Measurements from ENCODE around the gene HES2. TPM values are rescaled to one million over a fixed set of nuclear protein-coding genes. Genes with fewer than 3 reads are reported as not detected.

The HES2 gene
- total and polyA plus RNA-seq, 2 of the 4 experiments (the other 2 are of a cell fraction) = not detected

DNA sequence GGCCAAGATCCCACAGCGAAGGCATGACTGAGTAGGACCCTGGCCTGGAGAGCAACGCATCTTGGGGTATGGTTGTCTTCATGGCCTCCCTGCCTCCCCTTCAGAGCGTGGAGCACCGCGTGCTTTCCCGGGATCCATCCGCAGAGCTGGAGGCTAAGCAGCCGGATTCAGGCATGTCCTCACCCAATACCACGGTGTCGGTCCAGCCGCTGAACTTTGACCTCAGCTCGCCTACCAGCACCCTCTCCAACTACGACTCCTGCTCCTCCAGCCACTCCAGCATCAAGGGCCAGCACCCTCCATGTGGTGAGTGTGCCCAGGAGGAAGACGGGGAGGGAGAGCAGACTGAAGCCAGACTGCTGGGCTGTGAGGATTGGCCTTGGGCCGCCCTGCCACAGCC lies 24.7 kb upstream of the HES2 start:
- ATAC-seq (ENCODE audit: low read depth) (no peak), DNase-seq (no peak)
- Histone ChIP-seq H3K36me3 (ENCODE audit: control insufficient read depth, insufficient read depth, low read length) (no peaks in the 10 kb centered on the region), H2AK5ac (ENCODE audit: low read depth, low read length) (no peak overlapping the region), H3K18ac (ENCODE audit: low read depth, low read length) (no peak overlapping the region), H2BK120ac (ENCODE audit: low read depth, low read length) (no peak overlapping the region), H3K27me3 (ENCODE audit: control insufficient read depth, insufficient read depth, low read length) (peaks cover 63% of the 10 kb centered on the region), H3K56ac (ENCODE audit: extremely low read depth, insufficient read depth, low read length) (no peak overlapping the region), H3K4me3 (ENCODE audit: insufficient read depth, low read depth, low read length) (no peak overlapping the region), H4K91ac (ENCODE audit: insufficient read depth, low read depth, low read length) (no peak overlapping the region), H3K4me2 (ENCODE audit: low read depth, low read length) (no peak overlapping the region), H2BK15ac (ENCODE audit: low read depth, low read length) (no peak overlapping the region), H3K23ac (ENCODE audit: low read depth, low read length) (no peak overlapping the region), H4K8ac (ENCODE audit: low read depth in 2 of 2, low read length in 2 of 2) (no peak overlapping the region), H2AFZ (replicated peaks; ENCODE audit: low read length, poor library complexity) (no peak overlapping the region), H2BK20ac (ENCODE audit: low read depth, low read length) (no peak overlapping the region), H2AK9ac (replicated peaks; ENCODE audit: low read depth, low read length, poor library complexity) (no peak overlapping the region), H3K9me1 (ENCODE audit: insufficient read depth, low read length) (no peaks in the 10 kb centered on the region; the same call in 1 of the 2 replicates), H4K20me1 (ENCODE audit: insufficient read depth, low read length) (no peaks in the 10 kb centered on the region), H3K27ac (ENCODE audit: insufficient read depth, low read length) (no peak overlapping the region), H3K14ac (replicated peaks; ENCODE audit: low read depth, low read length) (no peak overlapping the region), H2BK5ac (ENCODE audit: low read depth, low read length, poor library complexity, severe bottlenecking) (no peak overlapping the region), H3K79me1 (ENCODE audit: low read depth in 1 of 2, low read length in 2 of 2) (no peaks in the 10 kb centered on the region), H3K9ac (ENCODE audit: low read depth, low read length) (no peak overlapping the region), H3K9me3 (ENCODE audit: control insufficient read depth, insufficient read depth, low read length) (no peaks in the 10 kb centered on the region), H4K5ac (ENCODE audit: low read depth, low read length) (no peak overlapping the region), H3K4me1 (ENCODE audit: control insufficient read depth, insufficient read depth, low read length) (peaks cover 1% of the 10 kb centered on the region; the same call in 1 of the 2 replicates), H3K4ac (ENCODE audit: low read depth, low read length) (no peak overlapping the region)
- POLR2A ChIA-PET (ENCODE audit: unreplicated experiment) = no interaction called here
- intact Hi-C loops (cut with micrococcal nuclease) (no loop called here), in situ Hi-C loops (cut with MboI; ENCODE audit: low sequenced_read_pairs) (no loop called here), dilution Hi-C loops (cut with HindIII; ENCODE audit: low sequenced_read_pairs, unreplicated experiment) (no loop called here)
- BruUV-seq (replicated peaks) = no TSS peak
- CTCF ChIA-PET = no interaction called here
- WGBS, 2 experiments (ENCODE audit: extremely low coverage in 2 of 2, insufficient read length in 1 of 2) = no CpG with 5 or more reads among the region's 15 CpGs
- no peak for TF ChIP-seq CTCF (conservative IDR thresholded peaks at IDR 0.05; ENCODE audit: low read depth, low read length)
- no peak for TF ChIP-seq MAZ (IDR thresholded peaks at IDR 0.05; ENCODE audit: borderline replicate concordance, low read depth, low read length)
- TF ChIP-seq CHD1 (IDR thresholded peaks at IDR 0.05; ENCODE audit: low read depth, low read length) = no peak
- no peak for TF ChIP-seq USF2 (IDR thresholded peaks at IDR 0.05; ENCODE audit: low read depth, low read length)
